Gastrocnemius medialis (tissue), 4 donors: ENCODE data around the gene HK2. TPM values are rescaled to one million over a fixed set of nuclear protein-coding genes. Genes with fewer than 3 reads are reported as not detected.
"Not testable (repeated sequence)": the region's sequence is repeated elsewhere in the genome, so short reads cannot be mapped to it uniquely, and the experiment has no call there.

Source experiments
- ATAC-seq, 2 donors: fragments of 150-250 bp; one replicate each; pipeline ENCODE4 v1.9.1; 2016
- DNase-seq, 2 donors: peaks; one replicate each; pipeline ENCODE4 v3.0.0-alpha.2; 2019
- H3K27ac ChIP-seq, 4 donors: fragments of 200-600 bp; sonication (generic); 1 replicate in 1 of 4; 2 replicates in 3 of 4; pipeline ENCODE4 v1.5.1; 2016 to 2018; ENCODE audit warnings: mild to moderate bottlenecking in 2 of 4, moderate library complexity in 1 of 4
- H3K27me3 ChIP-seq, 3 donors: fragments of 200-600 bp; sonication (generic) in 2 of 3; 1 replicate in 1 of 3; 2 replicates in 2 of 3; pipeline versions ENCODE4 v1.5.1 to v1.6.0; 2016 to 2019; ENCODE audit warnings: mild to moderate bottlenecking in 1 of 3, moderate library complexity in 1 of 3
- H3K36me3 ChIP-seq, 2 donors: fragments of 200-600 bp; sonication (generic) in 1 of 2; one replicate each; pipeline ENCODE4 v1.5.1; 2017 to 2018
- H3K4me1 ChIP-seq, 2 donors: fragments of 200-600 bp; sonication (generic) in 1 of 2; one replicate each; pipeline ENCODE4 v1.5.1; 2016 to 2017; ENCODE audit warnings: mild to moderate bottlenecking in 2 of 2
- H3K4me3 ChIP-seq, 4 donors: fragments of 200-600 bp; sonication (generic) in 3 of 4; 1 replicate in 1 of 4; 2 replicates in 3 of 4; pipeline ENCODE4 v1.5.1; 2016 to 2019; ENCODE audit warnings: mild to moderate bottlenecking in 2 of 4
- H3K9me3 ChIP-seq, 3 donors: fragments of 200-600 bp; sonication (generic) in 2 of 3; 1 replicate in 1 of 3; 2 replicates in 2 of 3; pipeline ENCODE4 v1.5.1; 2016 to 2019
- POLR2A ChIP-seq, 2 donors: fragments of 450-650 bp; IDR thresholded peaks; one replicate each; pipeline ENCODE4 v1.6.1; 2017; ENCODE audit warnings: antibody characterized with exemption in 2 of 2, mild to moderate bottlenecking in 2 of 2, moderate library complexity in 2 of 2
- in situ Hi-C, 4 donors: fragments of 200-750 bp; cut with MboI; loops; one replicate each; pipeline versions ENCODE4 v1.15.0 to v1.8.0; 2017; ENCODE audit warnings: low sequenced_read_pairs in 4 of 4
- intact Hi-C: fragments of 100-400 bp; cut with DNase I; formaldehyde crosslinking; loops from one replicate; pipeline ENCODE4 v1.15.1; 2023; ENCODE audit warnings: low total_unique reads
- total RNA-seq, 4 donors: library from RNA; depleted of rRNA; stranded (reverse); fragments of >200 nt; gene quantifications; one replicate each; pipeline versions ENCODE4 v1.1.0 to v1.2.3, GENCODE V29; 2016
- TF ChIP-seq, protein P1 (sequence below), 5 experiments: fragments of 450-650 bp in 3 of 5; fragments of 200-600 bp in 2 of 5; sonication (generic) in 2 of 5; IDR thresholded peaks in 4 of 5; conservative IDR thresholded peaks in 1 of 5; 1 replicate in 4 of 5; 2 replicates in 1 of 5; pipeline ENCODE4 v1.5.1; 2016 to 2019; ENCODE audit warnings: antibody characterized with exemption in 5 of 5, mild to moderate bottlenecking in 3 of 5, moderate library complexity in 3 of 5

HK2 gene
- total RNA-seq, 4 donors from 2014 or later: 18.1 to 57.6 (median 42.1) TPM

DNA sequence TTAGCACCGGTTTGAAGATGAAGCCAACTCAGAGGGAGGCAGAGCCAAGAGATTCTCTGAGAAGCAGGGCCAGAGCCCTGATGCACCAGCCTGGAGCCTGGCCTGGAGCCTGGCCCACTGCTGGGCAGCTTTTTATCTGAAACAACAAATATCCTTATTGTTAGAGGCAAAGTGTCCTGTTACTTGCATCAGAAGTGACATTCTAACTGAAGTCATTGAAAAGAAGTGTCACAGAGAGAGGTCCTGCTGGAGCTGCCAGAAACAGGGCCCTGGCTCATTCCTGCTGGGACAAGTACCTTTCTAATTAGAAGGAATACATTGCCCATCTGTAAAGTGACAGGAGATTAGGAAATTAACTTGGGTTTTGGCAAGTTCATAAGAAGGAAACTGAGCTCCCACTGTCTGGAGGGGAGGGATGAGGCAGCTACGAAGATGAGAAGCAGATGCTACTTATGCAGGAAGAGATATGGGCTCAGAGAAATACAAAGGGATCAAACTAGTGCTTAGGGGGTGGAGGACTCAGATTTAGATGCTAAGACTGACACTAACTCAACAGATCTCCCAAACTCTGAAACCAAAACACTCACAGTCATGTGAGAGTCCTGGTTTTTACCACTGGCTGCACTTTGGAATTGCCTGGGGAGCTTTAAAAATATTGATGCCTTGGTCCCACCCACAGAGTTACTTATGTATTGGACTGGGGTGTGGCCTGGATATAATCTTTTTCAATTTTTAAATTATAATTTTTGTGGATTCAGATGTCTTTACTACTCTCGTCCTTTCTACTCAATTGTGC is 11.0 kb upstream of the HK2 start:
- in situ Hi-C loops (no loop called here), intact Hi-C loops (no loop called here)
- Histone ChIP-seq H3K27ac (no peak overlapping the region), H3K4me3 (no peak overlapping the region), H3K4me1 (no peaks in the 10 kb centered on the region), H3K36me3 (no peaks in the 10 kb centered on the region), H3K27me3 (no peaks in the 10 kb centered on the region), H3K9me3 (no peaks in the 10 kb centered on the region)
- no peak for DNase-seq
- TF ChIP-seq POLR2A (IDR thresholded peaks at IDR 0.05): no peak
- TF ChIP-seq, protein P1, sequence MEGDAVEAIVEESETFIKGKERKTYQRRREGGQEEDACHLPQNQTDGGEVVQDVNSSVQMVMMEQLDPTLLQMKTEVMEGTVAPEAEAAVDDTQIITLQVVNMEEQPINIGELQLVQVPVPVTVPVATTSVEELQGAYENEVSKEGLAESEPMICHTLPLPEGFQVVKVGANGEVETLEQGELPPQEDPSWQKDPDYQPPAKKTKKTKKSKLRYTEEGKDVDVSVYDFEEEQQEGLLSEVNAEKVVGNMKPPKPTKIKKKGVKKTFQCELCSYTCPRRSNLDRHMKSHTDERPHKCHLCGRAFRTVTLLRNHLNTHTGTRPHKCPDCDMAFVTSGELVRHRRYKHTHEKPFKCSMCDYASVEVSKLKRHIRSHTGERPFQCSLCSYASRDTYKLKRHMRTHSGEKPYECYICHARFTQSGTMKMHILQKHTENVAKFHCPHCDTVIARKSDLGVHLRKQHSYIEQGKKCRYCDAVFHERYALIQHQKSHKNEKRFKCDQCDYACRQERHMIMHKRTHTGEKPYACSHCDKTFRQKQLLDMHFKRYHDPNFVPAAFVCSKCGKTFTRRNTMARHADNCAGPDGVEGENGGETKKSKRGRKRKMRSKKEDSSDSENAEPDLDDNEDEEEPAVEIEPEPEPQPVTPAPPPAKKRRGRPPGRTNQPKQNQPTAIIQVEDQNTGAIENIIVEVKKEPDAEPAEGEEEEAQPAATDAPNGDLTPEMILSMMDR (IDR thresholded peaks at IDR 0.05 in 4 of 5, conservative IDR thresholded peaks at IDR 0.05 in 1 of 5): no peak
- no peak for ATAC-seq

DNA sequence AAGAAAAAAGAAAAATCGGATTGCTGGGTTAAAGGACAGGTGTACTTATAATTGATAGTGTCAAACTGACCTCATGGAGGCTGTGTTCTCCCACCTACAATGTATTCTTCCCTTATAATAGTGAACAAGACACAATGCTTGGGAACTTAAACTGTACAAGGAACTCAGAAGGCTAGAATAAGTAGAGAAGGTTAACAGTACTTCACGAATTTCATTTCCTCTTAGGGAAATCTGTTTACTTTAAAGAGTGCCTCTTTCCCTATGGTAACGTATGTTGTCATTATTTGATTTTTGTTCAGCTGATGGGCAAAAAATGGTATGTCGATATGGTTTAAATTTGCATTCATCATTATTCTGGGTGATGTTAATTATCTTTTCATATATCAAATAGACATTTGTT is 9.2 kb upstream of the HK2 start:
- TF ChIP-seq POLR2A (IDR thresholded peaks at IDR 0.05): no peak
- TF ChIP-seq, protein P1 (IDR thresholded peaks at IDR 0.05 in 4 of 5, conservative IDR thresholded peaks at IDR 0.05 in 1 of 5): no peak
- no peaks in the 10 kb centered on the region for H3K27me3 ChIP-seq
- no peaks in the 10 kb centered on the region for H3K9me3 ChIP-seq
- DNase-seq: no peak
- no peaks in the 10 kb centered on the region for H3K4me1 ChIP-seq
- no peak for ATAC-seq
- intact Hi-C loops: no loop called here
- in situ Hi-C loops: loop anchor here in 1 of 4 donors (25.0 kb wide), 1 partner anchor 362 kb away; the partner anchor contains the start of genes INO80B, MOGS, MRPL53 and WBP1
- H3K36me3 ChIP-seq: no peaks in the 10 kb centered on the region
- no peak overlapping the region for H3K4me3 ChIP-seq
- H3K27ac ChIP-seq: no peak overlapping the region

DNA sequence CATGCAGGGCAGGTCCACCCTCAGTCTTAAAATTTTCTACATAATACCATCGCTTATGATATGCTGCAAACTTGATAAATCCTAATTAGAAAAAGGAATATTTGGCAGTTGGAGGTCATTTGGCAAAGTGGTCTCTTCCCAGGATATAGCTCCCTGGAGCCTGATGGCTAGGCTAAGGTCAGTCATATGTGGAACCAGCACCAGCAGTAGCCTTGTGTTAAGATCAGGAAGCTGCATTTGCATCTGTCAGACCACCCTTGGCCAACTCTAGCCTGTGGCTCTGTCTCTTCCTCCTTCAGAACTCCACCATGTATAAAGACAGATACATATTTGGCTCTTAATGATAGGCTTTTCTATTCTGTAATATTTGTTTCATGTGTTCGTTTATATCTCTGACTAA is 5.4 kb upstream of the HK2 start:
- H3K27ac ChIP-seq: no peak overlapping the region
- no peak for TF ChIP-seq POLR2A (IDR thresholded peaks at IDR 0.05)
- TF ChIP-seq, protein P1 (IDR thresholded peaks at IDR 0.05 in 4 of 5, conservative IDR thresholded peaks at IDR 0.05 in 1 of 5): no peak
- DNase-seq (no peak), ATAC-seq (no peak)
- no peaks in the 10 kb centered on the region for H3K9me3 ChIP-seq
- no peaks in the 10 kb centered on the region for H3K27me3 ChIP-seq
- no peaks in the 10 kb centered on the region for H3K4me1 ChIP-seq
- intact Hi-C loops: no loop called here
- no peak overlapping the region for H3K4me3 ChIP-seq
- H3K36me3 ChIP-seq: no peaks in the 10 kb centered on the region
- in situ Hi-C loops: loop anchor here in 1 of 4 donors (25.0 kb wide), 1 partner anchor 366 kb away; the partner anchor contains the start of genes INO80B, MOGS, MRPL53 and WBP1

DNA sequence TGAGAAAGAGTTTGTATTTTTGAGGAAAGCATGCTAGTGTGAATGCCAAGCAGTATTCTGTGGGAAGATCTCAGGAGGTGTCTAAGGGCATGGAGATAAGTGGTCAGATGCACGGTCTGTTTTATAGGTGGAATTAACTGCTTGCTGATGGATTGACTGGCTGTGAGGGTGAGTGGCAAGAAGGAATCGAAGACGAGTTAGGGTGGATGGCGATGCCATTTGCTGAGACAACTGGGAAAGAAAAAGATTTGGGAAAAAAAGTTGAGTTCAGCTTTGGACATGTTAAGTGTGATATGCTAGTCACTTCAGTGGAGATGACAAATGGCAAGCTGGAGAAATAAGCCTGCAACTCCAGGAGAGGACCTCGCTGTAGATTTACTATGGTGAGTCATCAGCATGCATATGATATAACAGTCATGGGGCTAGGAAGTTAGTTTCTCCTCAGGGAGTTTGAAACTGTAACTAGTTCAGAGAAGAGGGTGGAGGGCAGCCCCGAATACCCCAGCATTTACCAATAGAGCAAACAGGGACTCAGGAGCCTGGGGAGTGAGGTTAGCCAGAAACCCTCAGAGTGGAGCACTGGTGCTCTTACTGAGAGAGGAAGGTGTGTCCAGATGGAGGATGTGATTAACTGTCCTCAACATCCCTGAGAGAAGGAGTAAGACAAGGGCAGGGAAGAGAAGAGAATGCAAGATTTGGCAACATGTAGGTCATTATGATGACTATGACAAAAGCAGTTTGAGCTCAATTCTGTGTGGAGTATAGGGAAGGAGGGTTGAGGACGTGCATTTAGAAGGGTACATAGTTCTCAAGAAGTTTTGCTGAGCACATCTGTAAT is 2.0 kb upstream of the HK2 start:
- H3K4me3 ChIP-seq: no peak overlapping the region
- no peak overlapping the region for H3K27ac ChIP-seq
- TF ChIP-seq POLR2A (IDR thresholded peaks at IDR 0.05): no peak
- TF ChIP-seq, protein P1 (IDR thresholded peaks at IDR 0.05 in 4 of 5, conservative IDR thresholded peaks at IDR 0.05 in 1 of 5): no peak
- H3K9me3 ChIP-seq: no peaks in the 10 kb centered on the region
- intact Hi-C loops: loop anchor here (2.0 to 10.0 kb wide), 5 partner anchors 45 to 813 kb away; partner anchors contain the start of genes AUP1, DQX1, HTRA2 and INO80B
- no peak for DNase-seq
- H3K36me3 ChIP-seq: no peaks in the 10 kb centered on the region
- peaks cover 12 to 14% of the 10 kb centered on the region in 2 donors for H3K4me1 ChIP-seq
- H3K27me3 ChIP-seq: peaks cover 0 to 8% (median 0%) of the 10 kb centered on the region in 3 donors
- in situ Hi-C loops: loop anchor here in 1 of 4 donors (25.0 kb wide), 1 partner anchor 370 kb away; the partner anchor contains the start of genes INO80B, MOGS, MRPL53 and WBP1
- ATAC-seq: no peak

DNA sequence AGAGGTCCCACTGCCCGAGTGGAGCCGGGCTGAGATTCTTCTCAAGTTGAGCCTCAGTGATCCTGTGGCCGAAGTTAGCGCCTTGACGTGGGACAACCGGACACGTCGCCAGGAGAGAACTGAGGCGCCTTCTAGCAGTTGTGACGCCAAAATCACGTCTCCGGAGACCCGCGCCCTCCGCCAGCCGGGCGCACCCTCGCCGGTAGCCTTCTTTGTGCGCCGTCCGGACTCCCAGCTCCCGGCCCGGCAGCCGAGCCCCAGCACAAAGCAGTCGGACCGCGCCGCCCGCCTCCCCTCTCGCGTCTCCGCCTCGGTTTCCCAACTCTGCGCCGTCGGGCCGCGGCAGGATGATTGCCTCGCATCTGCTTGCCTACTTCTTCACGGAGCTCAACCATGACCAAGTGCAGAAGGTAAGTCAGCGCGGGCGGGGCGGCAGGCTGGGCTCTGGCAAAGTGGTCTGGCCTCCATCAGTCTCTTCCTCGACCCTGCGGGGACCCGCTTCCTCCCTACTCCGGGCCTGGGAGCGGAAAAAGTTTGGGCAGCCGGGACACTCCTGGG is 386 bp downstream of the HK2 start:
- ATAC-seq: peak; percentile 45 to 46
- peak overlapping the region; percentile 84 to 97 (median 90) for H3K27ac ChIP-seq

More for the DNA sequence above, 386 bp downstream of the HK2 start:
- in situ Hi-C loops: loop anchor here in 1 of 4 donors (25.0 kb wide), 1 partner anchor 372 kb away; the partner anchor contains the start of genes INO80B, MOGS, MRPL53 and WBP1
- not testable (repeated sequence) for H3K36me3 ChIP-seq, DNase-seq, H3K9me3 ChIP-seq, H3K27me3 ChIP-seq
- peaks cover 16 to 21% of the 10 kb centered on the region in 2 donors for H3K4me1 ChIP-seq
- peak overlapping the region; percentile 78 to 91 (median 88) for H3K4me3 ChIP-seq
- intact Hi-C loops: loop anchor here (5.0 to 10.0 kb wide), 4 partner anchors 117 to 810 kb away; partner anchors contain the start of genes AUP1, DQX1, HTRA2 and INO80B
